ENCODE data around the gene DICER1. TPM values are rescaled to one million over a fixed set of nuclear protein-coding genes. Genes with fewer than 3 reads are reported as not detected.

Gene DICER1
- total and polyA plus RNA-seq, 9 of the 15 experiments (the other 6 are each of a cell fraction or from before 2014, with no cell fraction given): 2.5 to 23.2 (median 12.4) TPM

DNA sequence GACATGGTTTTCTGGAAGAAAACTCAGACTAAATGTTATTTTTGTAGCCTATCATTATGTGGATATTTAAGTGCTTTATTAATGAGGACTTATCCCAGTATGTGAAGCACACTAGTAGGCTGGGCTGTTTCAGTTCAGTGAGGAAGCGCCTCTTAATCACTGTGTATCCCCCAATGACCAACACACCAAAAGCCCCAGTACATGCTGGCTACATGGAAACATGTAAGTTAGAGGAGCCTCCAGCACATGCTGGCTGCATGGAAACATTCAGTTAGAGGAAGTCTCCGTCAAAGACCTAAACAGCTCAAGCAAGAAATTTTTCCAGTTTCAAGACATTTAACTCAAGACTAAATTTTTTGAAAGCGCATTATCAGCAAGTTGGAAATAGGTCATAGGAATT lies 26.8 kb downstream of the DICER1 start:
- no TSS peak for BruUV-seq (replicated peaks)

DNA sequence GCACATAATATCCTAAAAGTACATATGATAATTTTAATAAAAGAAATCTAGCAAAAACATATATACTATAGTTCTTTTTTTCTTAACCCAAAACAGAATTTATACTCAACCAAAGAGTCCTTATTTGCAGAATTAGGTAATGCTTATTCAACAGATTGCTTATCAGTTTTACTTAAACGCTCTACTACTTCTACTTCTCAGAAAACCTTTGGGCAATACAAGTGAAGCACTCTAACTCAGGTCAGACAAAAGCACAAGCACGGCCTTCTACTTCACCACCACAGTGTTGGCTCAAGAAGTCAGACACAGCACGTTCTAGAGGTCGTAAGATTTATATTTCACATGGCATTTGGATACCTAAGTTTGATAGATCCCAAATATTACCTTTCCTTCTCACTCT lies 29.2 kb downstream of the DICER1 start:
- no peak overlapping the region for H2AFZ ChIP-seq (ENCODE audit: low read depth, low read length)
- no peak for FAIRE-seq
- intact Hi-C loops (cut with micrococcal nuclease) (no loop called here), in situ Hi-C loops (cut with MboI) (no loop called here)
- H3K9me1 ChIP-seq (ENCODE audit: control insufficient read depth, insufficient read depth, low read length): no peaks in the 10 kb centered on the region
- H3K36me3 ChIP-seq (ENCODE audit: control insufficient read depth, insufficient read depth, low read length): peaks cover 26% of the 10 kb centered on the region; the same call in 2 of the 3 replicates
- no peaks in the 10 kb centered on the region for H4K20me1 ChIP-seq (replicated peaks; ENCODE audit: control insufficient read depth, insufficient read depth, low read length)
- no peak overlapping the region for H3K27ac ChIP-seq (ENCODE audit: extremely low read depth, low read depth, low read length)
- DNase-seq (ENCODE audit: extremely low read depth in 1 of 4, low spot score in 3 of 4): no peak
- H3K27me3 ChIP-seq (ENCODE audit: control insufficient read depth in 2 of 2, insufficient read depth in 2 of 2, low read length in 2 of 2): no peaks in the 10 kb centered on the region
- ChIA-PET CTCF (ENCODE audit: low intra/inter-chr PET ratio) (no interaction called here), POLR2A (no interaction called here)
- H3K9ac ChIP-seq (ENCODE audit: insufficient read depth in 1 of 2, low read depth in 2 of 2, low read length in 2 of 2): no peak overlapping the region
- H3K4me2 ChIP-seq (ENCODE audit: insufficient read depth, low read length): no peak overlapping the region
- H3K79me2 ChIP-seq (ENCODE audit: control insufficient read depth, insufficient read depth, low read length): no peaks in the 10 kb centered on the region
- no peaks in the 10 kb centered on the region for H3K9me3 ChIP-seq (replicated peaks; ENCODE audit: control insufficient read depth, insufficient read depth, low read depth, low read length)
- BruUV-seq (replicated peaks): no TSS peak
- H3K4me1 ChIP-seq (replicated peaks in 1 of 2; ENCODE audit: control insufficient read depth in 2 of 2, insufficient read depth in 2 of 2, low read length in 2 of 2): no peaks in the 10 kb centered on the region
- no peak for ATAC-seq
- TF ChIP-seq BCL6 (CRISPR knock-in tag; IDR thresholded peaks at IDR 0.05): no peak
- TF ChIP-seq FOXA3 (CRISPR knock-in tag; conservative IDR thresholded peaks at IDR 0.05 in 1 of 2, IDR thresholded peaks at IDR 0.05 in 1 of 2): 0 out of 4 replicates have a peak, but pooled peaks of 1 of the 2 experiments have one; percentile 28
- no peak overlapping the region for H3K4me3 ChIP-seq
- WGBS (ENCODE audit: insufficient coverage, low coverage, missing lambda C conversion rate): 53% methylated on average over 4 of the region's 4 CpGs

More for the DNA sequence above, 26.8 kb downstream of the DICER1 start:
- H2AFZ ChIP-seq (ENCODE audit: low read depth, low read length): no peak overlapping the region
- no peaks in the 10 kb centered on the region for H3K9me1 ChIP-seq (ENCODE audit: control insufficient read depth, insufficient read depth, low read length)
- no peak overlapping the region for H3K4me2 ChIP-seq (ENCODE audit: insufficient read depth, low read length)
- no peaks in the 10 kb centered on the region for H3K27me3 ChIP-seq (ENCODE audit: control insufficient read depth in 2 of 2, insufficient read depth in 2 of 2, low read length in 2 of 2)
- DNase-seq (ENCODE audit: extremely low read depth in 1 of 4, low spot score in 3 of 4) (no peak), ATAC-seq (no peak), FAIRE-seq (no peak)
- H3K4me1 ChIP-seq (replicated peaks in 1 of 2; ENCODE audit: control insufficient read depth in 2 of 2, insufficient read depth in 2 of 2, low read length in 2 of 2): no peaks in the 10 kb centered on the region
- H3K79me2 ChIP-seq (ENCODE audit: control insufficient read depth, insufficient read depth, low read length): no peaks in the 10 kb centered on the region
- CTCF ChIA-PET (ENCODE audit: low intra/inter-chr PET ratio): no interaction called here
- no peak overlapping the region for H3K27ac ChIP-seq (ENCODE audit: extremely low read depth, low read depth, low read length)
- POLR2A ChIA-PET: no interaction called here
- 98% methylated on average over 3 of the region's 3 CpGs for WGBS (ENCODE audit: insufficient coverage, low coverage, missing lambda C conversion rate)
- H3K9me3 ChIP-seq (replicated peaks; ENCODE audit: control insufficient read depth, insufficient read depth, low read depth, low read length): no peaks in the 10 kb centered on the region
- peaks cover 13% of the 10 kb centered on the region; the same call in 2 of the 3 replicates for H3K36me3 ChIP-seq (ENCODE audit: control insufficient read depth, insufficient read depth, low read length)
- intact Hi-C loops (cut with micrococcal nuclease) (no loop called here), in situ Hi-C loops (cut with MboI) (no loop called here)
- no peak overlapping the region for H3K4me3 ChIP-seq
- no peak for TF ChIP-seq NFYB (IDR thresholded peaks at IDR 0.05; ENCODE audit: extremely low read depth, insufficient read length)
- TF ChIP-seq ZNF316 (IDR thresholded peaks at IDR 0.05): peak; percentile 30; the same call in 1 of the 2 replicates
- H3K9ac ChIP-seq (ENCODE audit: insufficient read depth in 1 of 2, low read depth in 2 of 2, low read length in 2 of 2): no peak overlapping the region
- no peaks in the 10 kb centered on the region for H4K20me1 ChIP-seq (replicated peaks; ENCODE audit: control insufficient read depth, insufficient read depth, low read length)

All from K562 (cell line).